WTC11 (cell line): ENCODE data around the gene MCM3AP.

Experiments
- CREB1 ChIP-seq: sonication (generic); formaldehyde crosslinking; IDR thresholded peaks from 2 replicates; pipeline ENCODE4 v1.8.0; 2023; ENCODE audit warnings: mild to moderate bottlenecking, missing genetic modification reagents
- FOXK1 ChIP-seq: sonication (generic); formaldehyde crosslinking; IDR thresholded peaks from 2 replicates; pipeline ENCODE4 v1.8.0; 2022; ENCODE audit warnings: mild to moderate bottlenecking, moderate library complexity, missing genetic modification reagents
- TF ChIP-seq, protein P1 (sequence below): fragments of 200-600 bp; IDR thresholded peaks from 2 replicates; pipeline ENCODE4 v1.8.0; 2022; ENCODE audit warnings: antibody characterized with exemption
- TF ChIP-seq, protein P2 (sequence below): sonication (generic); formaldehyde crosslinking; IDR thresholded peaks from 2 replicates; pipeline ENCODE4 v1.8.0; 2022; ENCODE audit warnings: mild to moderate bottlenecking, missing genetic modification reagents
- TF ChIP-seq, protein P3 (sequence below): sonication (generic); formaldehyde crosslinking; IDR thresholded peaks from 2 replicates; pipeline ENCODE4 v1.8.1; 2022; ENCODE audit warnings: missing genetic modification reagents, borderline replicate concordance
- TF ChIP-seq, protein P4 (sequence below): sonication (generic); formaldehyde crosslinking; IDR thresholded peaks from 2 replicates; pipeline ENCODE4 v1.8.1; 2023; ENCODE audit warnings: mild to moderate bottlenecking, missing genetic modification reagents, moderate library complexity
- TF ChIP-seq, protein P5 (sequence below): sonication (generic); formaldehyde crosslinking; IDR thresholded peaks from 2 replicates; pipeline ENCODE4 v1.8.1; 2023; ENCODE audit warnings: mild to moderate bottlenecking, moderate library complexity, missing genetic modification reagents
- TF ChIP-seq, protein P6 (sequence below): sonication (generic); formaldehyde crosslinking; IDR thresholded peaks from 2 replicates; pipeline ENCODE4 v1.8.0; 2022; ENCODE audit warnings: mild to moderate bottlenecking, missing genetic modification reagents
- TF ChIP-seq, protein P7 (sequence below): sonication (generic); formaldehyde crosslinking; IDR thresholded peaks from 2 replicates; pipeline ENCODE4 v1.8.1; 2023; ENCODE audit warnings: mild to moderate bottlenecking, missing genetic modification reagents

DNA sequence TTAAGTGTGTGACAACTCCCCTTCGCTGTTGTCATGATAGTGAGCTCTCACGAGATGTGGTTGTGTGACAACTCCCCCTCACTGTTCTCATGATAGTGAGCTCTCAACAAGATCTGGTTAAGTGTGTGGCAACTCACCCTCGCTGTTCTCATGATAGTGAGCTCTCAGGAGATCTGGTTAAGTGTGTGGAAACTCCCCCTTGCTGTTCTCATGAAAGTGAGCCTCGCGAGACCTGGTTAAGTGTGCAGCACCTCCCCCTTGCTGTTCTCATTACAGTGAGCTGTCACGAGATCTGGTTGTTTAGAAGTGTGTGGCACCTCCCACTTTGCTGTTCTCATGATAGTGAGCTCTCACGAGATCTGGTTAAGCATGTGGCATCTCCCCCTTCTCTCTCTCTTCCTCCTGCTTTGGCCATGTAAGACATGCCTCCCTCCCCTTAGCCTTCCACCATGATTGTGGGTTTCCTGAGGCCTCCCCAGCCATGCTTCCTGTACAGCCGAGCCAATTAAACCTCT is 31.7 kb downstream of the MCM3AP start:
- TF ChIP-seq, protein P1, sequence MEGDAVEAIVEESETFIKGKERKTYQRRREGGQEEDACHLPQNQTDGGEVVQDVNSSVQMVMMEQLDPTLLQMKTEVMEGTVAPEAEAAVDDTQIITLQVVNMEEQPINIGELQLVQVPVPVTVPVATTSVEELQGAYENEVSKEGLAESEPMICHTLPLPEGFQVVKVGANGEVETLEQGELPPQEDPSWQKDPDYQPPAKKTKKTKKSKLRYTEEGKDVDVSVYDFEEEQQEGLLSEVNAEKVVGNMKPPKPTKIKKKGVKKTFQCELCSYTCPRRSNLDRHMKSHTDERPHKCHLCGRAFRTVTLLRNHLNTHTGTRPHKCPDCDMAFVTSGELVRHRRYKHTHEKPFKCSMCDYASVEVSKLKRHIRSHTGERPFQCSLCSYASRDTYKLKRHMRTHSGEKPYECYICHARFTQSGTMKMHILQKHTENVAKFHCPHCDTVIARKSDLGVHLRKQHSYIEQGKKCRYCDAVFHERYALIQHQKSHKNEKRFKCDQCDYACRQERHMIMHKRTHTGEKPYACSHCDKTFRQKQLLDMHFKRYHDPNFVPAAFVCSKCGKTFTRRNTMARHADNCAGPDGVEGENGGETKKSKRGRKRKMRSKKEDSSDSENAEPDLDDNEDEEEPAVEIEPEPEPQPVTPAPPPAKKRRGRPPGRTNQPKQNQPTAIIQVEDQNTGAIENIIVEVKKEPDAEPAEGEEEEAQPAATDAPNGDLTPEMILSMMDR = no peak
- TF ChIP-seq, protein P2, sequence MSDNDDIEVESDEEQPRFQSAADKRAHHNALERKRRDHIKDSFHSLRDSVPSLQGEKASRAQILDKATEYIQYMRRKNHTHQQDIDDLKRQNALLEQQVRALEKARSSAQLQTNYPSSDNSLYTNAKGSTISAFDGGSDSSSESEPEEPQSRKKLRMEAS (CRISPR knock-in tag) = no peak
- TF ChIP-seq, protein P3, sequence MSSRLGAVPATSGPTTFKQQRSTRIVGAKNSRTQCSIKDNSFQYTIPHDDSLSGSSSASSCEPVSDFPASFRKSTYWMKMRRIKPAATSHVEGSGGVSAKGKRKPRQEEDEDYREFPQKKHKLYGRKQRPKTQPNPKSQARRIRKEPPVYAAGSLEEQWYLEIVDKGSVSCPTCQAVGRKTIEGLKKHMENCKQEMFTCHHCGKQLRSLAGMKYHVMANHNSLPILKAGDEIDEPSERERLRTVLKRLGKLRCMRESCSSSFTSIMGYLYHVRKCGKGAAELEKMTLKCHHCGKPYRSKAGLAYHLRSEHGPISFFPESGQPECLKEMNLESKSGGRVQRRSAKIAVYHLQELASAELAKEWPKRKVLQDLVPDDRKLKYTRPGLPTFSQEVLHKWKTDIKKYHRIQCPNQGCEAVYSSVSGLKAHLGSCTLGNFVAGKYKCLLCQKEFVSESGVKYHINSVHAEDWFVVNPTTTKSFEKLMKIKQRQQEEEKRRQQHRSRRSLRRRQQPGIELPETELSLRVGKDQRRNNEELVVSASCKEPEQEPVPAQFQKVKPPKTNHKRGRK (CRISPR knock-in tag) = no peak
- TF ChIP-seq, protein P4, sequence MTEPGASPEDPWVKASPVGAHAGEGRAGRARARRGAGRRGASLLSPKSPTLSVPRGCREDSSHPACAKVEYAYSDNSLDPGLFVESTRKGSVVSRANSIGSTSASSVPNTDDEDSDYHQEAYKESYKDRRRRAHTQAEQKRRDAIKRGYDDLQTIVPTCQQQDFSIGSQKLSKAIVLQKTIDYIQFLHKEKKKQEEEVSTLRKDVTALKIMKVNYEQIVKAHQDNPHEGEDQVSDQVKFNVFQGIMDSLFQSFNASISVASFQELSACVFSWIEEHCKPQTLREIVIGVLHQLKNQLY (CRISPR knock-in tag) = no peak
- TF ChIP-seq, protein P5, sequence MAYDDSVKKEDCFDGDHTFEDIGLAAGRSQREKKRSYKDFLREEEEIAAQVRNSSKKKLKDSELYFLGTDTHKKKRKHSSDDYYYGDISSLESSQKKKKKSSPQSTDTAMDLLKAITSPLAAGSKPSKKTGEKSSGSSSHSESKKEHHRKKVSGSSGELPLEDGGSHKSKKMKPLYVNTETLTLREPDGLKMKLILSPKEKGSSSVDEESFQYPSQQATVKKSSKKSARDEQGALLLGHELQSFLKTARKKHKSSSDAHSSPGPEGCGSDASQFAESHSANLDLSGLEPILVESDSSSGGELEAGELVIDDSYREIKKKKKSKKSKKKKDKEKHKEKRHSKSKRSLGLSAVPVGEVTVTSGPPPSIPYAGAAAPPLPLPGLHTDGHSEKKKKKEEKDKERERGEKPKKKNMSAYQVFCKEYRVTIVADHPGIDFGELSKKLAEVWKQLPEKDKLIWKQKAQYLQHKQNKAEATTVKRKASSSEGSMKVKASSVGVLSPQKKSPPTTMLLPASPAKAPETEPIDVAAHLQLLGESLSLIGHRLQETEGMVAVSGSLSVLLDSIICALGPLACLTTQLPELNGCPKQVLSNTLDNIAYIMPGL = no peak
- TF ChIP-seq, protein P6, sequence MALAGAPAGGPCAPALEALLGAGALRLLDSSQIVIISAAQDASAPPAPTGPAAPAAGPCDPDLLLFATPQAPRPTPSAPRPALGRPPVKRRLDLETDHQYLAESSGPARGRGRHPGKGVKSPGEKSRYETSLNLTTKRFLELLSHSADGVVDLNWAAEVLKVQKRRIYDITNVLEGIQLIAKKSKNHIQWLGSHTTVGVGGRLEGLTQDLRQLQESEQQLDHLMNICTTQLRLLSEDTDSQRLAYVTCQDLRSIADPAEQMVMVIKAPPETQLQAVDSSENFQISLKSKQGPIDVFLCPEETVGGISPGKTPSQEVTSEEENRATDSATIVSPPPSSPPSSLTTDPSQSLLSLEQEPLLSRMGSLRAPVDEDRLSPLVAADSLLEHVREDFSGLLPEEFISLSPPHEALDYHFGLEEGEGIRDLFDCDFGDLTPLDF (CRISPR knock-in tag) = no peak
- TF ChIP-seq, protein P7, sequence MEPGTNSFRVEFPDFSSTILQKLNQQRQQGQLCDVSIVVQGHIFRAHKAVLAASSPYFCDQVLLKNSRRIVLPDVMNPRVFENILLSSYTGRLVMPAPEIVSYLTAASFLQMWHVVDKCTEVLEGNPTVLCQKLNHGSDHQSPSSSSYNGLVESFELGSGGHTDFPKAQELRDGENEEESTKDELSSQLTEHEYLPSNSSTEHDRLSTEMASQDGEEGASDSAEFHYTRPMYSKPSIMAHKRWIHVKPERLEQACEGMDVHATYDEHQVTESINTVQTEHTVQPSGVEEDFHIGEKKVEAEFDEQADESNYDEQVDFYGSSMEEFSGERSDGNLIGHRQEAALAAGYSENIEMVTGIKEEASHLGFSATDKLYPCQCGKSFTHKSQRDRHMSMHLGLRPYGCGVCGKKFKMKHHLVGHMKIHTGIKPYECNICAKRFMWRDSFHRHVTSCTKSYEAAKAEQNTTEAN (CRISPR knock-in tag) = no peak
- TF ChIP-seq FOXK1 (CRISPR knock-in tag) (no peak), CREB1 (CRISPR knock-in tag) (no peak)
